Psoas muscle (tissue), 8 donors: ENCODE results near the gene TPPP. TPM values are rescaled to one million over a fixed set of nuclear protein-coding genes. Genes with fewer than 3 reads are reported as not detected.

Source experiments
- ATAC-seq, 4 donors: fragments of 200-7000 bp; cut with Tn5 transposase; one replicate each; pipeline ENCODE4 v1.9.1; 2020; ENCODE audit warnings: moderate library complexity in 3 of 4, mild to moderate bottlenecking in 2 of 4
- DNase-seq, 2 donors: peaks; one replicate each; pipeline ENCODE4 v3.0.0-alpha.2; 2020
- H3K27ac ChIP-seq: fragments of 200-600 bp; one replicate; pipeline ENCODE4 v1.8.0; 2022
- H3K27me3 ChIP-seq, 3 donors: fragments of 200-600 bp in 1 of 3; one replicate each; pipeline versions ENCODE4 v1.6.1 to v1.8.0; 2013 to 2022; ENCODE audit warnings: low read length in 2 of 3, mild to moderate bottlenecking in 2 of 3, moderate library complexity in 1 of 3; ENCODE audit not compliant: insufficient read depth in 3 of 3
- H3K36me3 ChIP-seq, 2 donors: fragments of 200-600 bp in 1 of 2; one replicate each; pipeline versions ENCODE4 v1.6.1 to v1.8.0; 2013 to 2022; ENCODE audit warnings: low read depth in 1 of 2, mild to moderate bottlenecking in 1 of 2, moderate library complexity in 1 of 2; ENCODE audit not compliant: insufficient read depth in 1 of 2
- H3K4me1 ChIP-seq: fragments of 200-600 bp; one replicate; pipeline ENCODE4 v1.8.0; 2022
- H3K4me3 ChIP-seq: fragments of 200-600 bp; one replicate; pipeline ENCODE4 v1.8.0; 2022; ENCODE audit warnings: mild to moderate bottlenecking
- H3K9me3 ChIP-seq: fragments of 200-600 bp; one replicate; pipeline ENCODE4 v1.8.0; 2022
- CTCF ChIP-seq: fragments of 200-600 bp; IDR thresholded peaks from one replicate; pipeline ENCODE4 v1.8.0; 2022; ENCODE audit warnings: antibody characterized with exemption
- WGBS, 3 donors: extraction: QIAGEN DNeasy Blood & Tissue Kit; methylation state at CpG; one replicate each; pipeline versions ENCODE4 v1.1.6 to v1.1.7; 2013; 5-methylcytosine and 5-hydroxymethylcytosine counted together
- intact Hi-C, 2 donors: fragments of 100-400 bp; cut with DNase I; formaldehyde crosslinking; loops; one replicate each; pipeline versions ENCODE4 v1.11.0 to v1.14.2; 2022
- polyA plus RNA-seq, 3 donors: library from polyadenylated mRNA; stranded (reverse); fragments of 200-250 nt; gene quantifications; one replicate each; pipeline ENCODE4 v1.2.3, GENCODE V29; 2013
- total RNA-seq, 4 donors: library from RNA; stranded (reverse); fragmentation: NEBNext Ultra II Directional in 2 of 4; extraction: Animal tissue kit (Norgen Biotek cat#: 25700) in 2 of 4; gene quantifications; one replicate each; pipeline versions ENCODE4 v1.2.1 to v1.2.4, GENCODE V29; 2021 to 2023
- donor health status: healthy with polysubstance abuse.
- donor health status: DM: no; HTN: no; CAD: no; lungs with moderate emphysema.
- donor health status: Bipolar disorder and iron deficiency.
- donor health status: healthy.
- donor health status: DM: yes; HTN: yes; CAD: no.
- donor health status: DM: no; HTN: no; CAD: no.
- donor health status: DM: no; HTN: no; CAD: no.
- donor health status: DM: yes; HTN: yes; CAD: no.

Gene TPPP
- total and polyA plus RNA-seq, 7 donors, result 1.8 to 11.0 (median 3.3) TPM

GRCh38 chr5:654071-654778 is 38.9 kb downstream of the TPPP start:
- WGBS, 3 donors, result 81 to 91% (median 82%) methylated on average over 17 of the region's 17 CpGs
- Histone ChIP-seq H3K4me3 (no peak overlapping the region), H3K9me3 (no peaks in the 10 kb centered on the region), H3K36me3 (no peaks in the 10 kb centered on the region), H3K27ac (no peak overlapping the region), H3K4me1 (no peaks in the 10 kb centered on the region), H3K27me3 (no peaks in the 10 kb centered on the region)
- intact Hi-C loops, result no loop called here
- no peak for TF ChIP-seq CTCF
- DNase-seq (peak in 1 of 2 donors; percentile 3), ATAC-seq (peak in 1 of 4 donors; percentile 39)

DNA sequence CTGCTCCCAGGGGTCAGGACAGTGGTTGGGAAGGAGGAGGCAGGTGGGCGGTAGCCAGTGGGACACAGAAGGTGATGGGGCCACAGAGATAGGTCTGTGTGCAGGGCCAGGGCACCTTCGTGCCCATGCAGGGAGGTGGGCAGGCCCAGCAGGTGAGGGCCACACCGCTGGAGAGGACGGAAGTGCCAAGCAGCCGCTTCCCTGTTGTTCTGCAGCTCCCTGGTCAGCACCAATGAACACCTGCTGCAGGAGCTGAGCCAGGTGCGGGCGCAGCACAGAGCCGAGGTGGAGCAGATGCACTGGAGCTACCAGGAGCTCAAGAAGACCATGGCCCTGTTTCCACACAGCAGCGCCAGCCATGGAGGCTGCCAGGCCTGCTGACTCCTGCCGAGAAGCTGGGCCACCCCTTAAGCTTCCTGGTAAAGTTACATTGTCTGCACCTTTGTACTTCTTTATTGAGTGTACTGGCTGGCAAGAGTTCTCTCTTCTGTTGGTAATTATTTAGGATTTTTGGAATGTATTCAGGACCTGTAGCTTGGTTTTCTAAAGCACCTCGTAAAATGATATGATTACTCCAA is 40.3 kb downstream of the TPPP start:
- 79 to 86% (median 82%) methylated on average over 10 to 11 of the region's 11 CpGs for WGBS, 3 donors
- ATAC-seq (peak in 1 of 4 donors; percentile 35), DNase-seq (peak in 1 of 2 donors; percentile 22)
- Histone ChIP-seq H3K36me3 (peaks cover 0 to 1% of the 10 kb centered on the region in 2 donors), H3K4me3 (no peak overlapping the region), H3K9me3 (no peaks in the 10 kb centered on the region), H3K27ac (no peak overlapping the region), H3K4me1 (no peaks in the 10 kb centered on the region), H3K27me3 (no peaks in the 10 kb centered on the region)
- no peak for TF ChIP-seq CTCF
- intact Hi-C loops, result no loop called here

GRCh38 chr5:652023-652515 is 41.1 kb downstream of the TPPP start:
- Histone ChIP-seq H3K27ac (no peak overlapping the region), H3K9me3 (no peaks in the 10 kb centered on the region), H3K36me3 (peaks cover 0 to 4% of the 10 kb centered on the region in 2 donors), H3K4me3 (no peak overlapping the region), H3K27me3 (no peaks in the 10 kb centered on the region), H3K4me1 (no peaks in the 10 kb centered on the region)
- ATAC-seq, result no peak
- intact Hi-C loops, result no loop called here
- no peak for DNase-seq
- 90 to 95% (median 94%) methylated on average over 8 of the region's 8 CpGs for WGBS, 3 donors
- TF ChIP-seq CTCF, result no peak

- H3K4me1 ChIP-seq, result no peaks in the 10 kb centered on the region
- whole genome bisulfite sequencing, 3 donors, result 90 to 96% (median 95%) methylated on average over 13 to 16 of the region's 16 CpGs
- H3K27ac ChIP-seq, result no peak overlapping the region
- no peak for TF ChIP-seq CTCF
- H3K9me3 ChIP-seq, result no peaks in the 10 kb centered on the region
- H3K36me3 ChIP-seq, result peaks cover 0 to 4% of the 10 kb centered on the region in 2 donors
- H3K27me3 ChIP-seq, result no peaks in the 10 kb centered on the region
- no peak overlapping the region for H3K4me3 ChIP-seq
- no peak for ATAC-seq
- intact Hi-C loops, result no loop called here
- DNase-seq, result peak in 1 of 2 donors; percentile 19
Observed at GRCh38 chr5:651296-652022, 41.7 kb downstream of the TPPP start.
